Testis (tissue), 3 donors: ENCODE measurements around the gene BTBD2. TPM values are rescaled to one million over a fixed set of nuclear protein-coding genes. Genes with fewer than 3 reads are reported as not detected.
A peak's percentile ranks its signal among the peaks of the same experiment; 100 is the strongest.

Experiments used
- DNase-seq: peaks from one replicate; pipeline ENCODE4 v3.0.0-alpha.2; 2019
- H3K27ac ChIP-seq, 2 donors: fragments of 200-600 bp; sonication (generic); one replicate each; pipeline ENCODE4 v1.5.1; 2019
- H3K27me3 ChIP-seq: fragments of 200-600 bp; sonication (generic); one replicate; pipeline ENCODE4 v1.5.1; 2019
- H3K36me3 ChIP-seq: fragments of 200-600 bp; sonication (generic); one replicate; pipeline ENCODE4 v1.5.1; 2017; ENCODE audit warnings: low read depth; ENCODE audit errors: missing control alignments
- H3K4me1 ChIP-seq: fragments of 200-600 bp; sonication (generic); one replicate; pipeline ENCODE4 v1.5.1; 2019
- H3K4me3 ChIP-seq, 2 donors: fragments of 200-600 bp; sonication (generic); one replicate each; pipeline ENCODE4 v1.5.1; 2017 to 2019
- H3K9me3 ChIP-seq: fragments of 200-600 bp; sonication (generic); one replicate; pipeline ENCODE4 v1.5.1; 2017
- POLR2A ChIP-seq: fragments of 450-650 bp; IDR thresholded peaks from one replicate; pipeline ENCODE4 v1.6.1; 2017; ENCODE audit warnings: antibody characterized with exemption, mild to moderate bottlenecking, moderate library complexity
- WGBS, 2 donors: methylation state at CpG; one replicate each; pipeline ENCODE4 v1.1.5; 2018; 5-methylcytosine and 5-hydroxymethylcytosine counted together
- intact Hi-C: fragments of 100-400 bp; cut with DNase I; formaldehyde crosslinking; loops from one replicate; pipeline ENCODE4 v1.15.1; 2023; ENCODE audit warnings: low total_unique reads
- polyA plus RNA-seq: library from polyadenylated mRNA; stranded (reverse); fragments of 350-450 nt; fragmentation: Illumina TruSeq; extraction: RNeasy Lipid Tissue Mini Kit (QIAGEN cat#74804); gene quantifications from one replicate; pipeline ENCODE4 v1.2.3, GENCODE V29; 2014; ENCODE audit warnings: low read depth, low replicate concordance; ENCODE audit not compliant: insufficient read depth
- total RNA-seq, 2 donors: library from RNA; depleted of rRNA; stranded (reverse); fragments of >200 nt; gene quantifications; one replicate each; pipeline ENCODE4 v1.2.3, GENCODE V29; 2016
- TF ChIP-seq, protein P1 (sequence below), 3 experiments: fragments of 450-650 bp in 2 of 3; fragments of 200-600 bp in 1 of 3; sonication (generic) in 1 of 3; IDR thresholded peaks; one replicate each; pipeline ENCODE4 v1.5.1; 2016 to 2019; ENCODE audit warnings: antibody characterized with exemption in 3 of 3, mild to moderate bottlenecking in 2 of 3, moderate library complexity in 1 of 3

The BTBD2 gene
- total and polyA plus RNA-seq, 3 donors from 2014 or later = 43.2 to 117 (median 61.1) TPM

DNA sequence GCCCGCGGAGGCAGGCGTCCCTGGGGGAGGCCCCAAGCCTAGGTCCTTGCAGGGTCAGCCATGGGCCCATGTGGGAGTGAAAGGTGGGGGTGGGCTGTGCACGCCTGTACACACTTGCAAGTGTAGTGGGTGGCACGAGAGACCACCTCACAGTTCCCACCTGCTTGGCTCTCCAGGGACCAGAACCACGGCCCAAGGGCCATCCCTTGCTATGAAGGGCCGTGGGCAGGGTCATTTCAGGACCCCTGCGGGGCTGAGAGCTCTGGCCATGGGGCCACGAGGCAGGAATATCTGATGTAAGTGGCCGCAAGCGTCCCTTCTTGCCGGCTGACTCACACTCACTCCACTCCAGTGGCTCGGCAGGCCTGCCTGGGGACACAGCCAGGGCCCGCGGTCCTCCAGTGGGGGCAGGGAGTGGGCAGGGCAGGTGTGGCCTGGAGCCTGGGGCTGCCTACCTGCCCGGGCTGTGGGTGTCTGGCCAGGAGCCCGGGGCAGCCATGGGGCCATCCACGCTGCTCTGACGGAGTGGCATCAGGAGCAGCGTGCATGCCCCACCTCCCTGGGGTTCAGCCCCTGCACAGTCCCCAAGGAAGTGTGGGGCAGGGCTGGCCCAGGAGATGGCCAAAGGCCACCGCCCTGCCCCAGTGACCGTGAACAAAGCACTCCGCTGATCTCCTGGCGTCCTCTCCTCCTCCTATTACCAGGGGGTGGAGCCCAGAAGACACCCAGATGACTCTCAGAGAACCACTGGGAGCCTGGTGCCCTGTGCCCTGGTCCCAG lies 44.1 kb upstream of the BTBD2 start:
- TF ChIP-seq, protein P1, sequence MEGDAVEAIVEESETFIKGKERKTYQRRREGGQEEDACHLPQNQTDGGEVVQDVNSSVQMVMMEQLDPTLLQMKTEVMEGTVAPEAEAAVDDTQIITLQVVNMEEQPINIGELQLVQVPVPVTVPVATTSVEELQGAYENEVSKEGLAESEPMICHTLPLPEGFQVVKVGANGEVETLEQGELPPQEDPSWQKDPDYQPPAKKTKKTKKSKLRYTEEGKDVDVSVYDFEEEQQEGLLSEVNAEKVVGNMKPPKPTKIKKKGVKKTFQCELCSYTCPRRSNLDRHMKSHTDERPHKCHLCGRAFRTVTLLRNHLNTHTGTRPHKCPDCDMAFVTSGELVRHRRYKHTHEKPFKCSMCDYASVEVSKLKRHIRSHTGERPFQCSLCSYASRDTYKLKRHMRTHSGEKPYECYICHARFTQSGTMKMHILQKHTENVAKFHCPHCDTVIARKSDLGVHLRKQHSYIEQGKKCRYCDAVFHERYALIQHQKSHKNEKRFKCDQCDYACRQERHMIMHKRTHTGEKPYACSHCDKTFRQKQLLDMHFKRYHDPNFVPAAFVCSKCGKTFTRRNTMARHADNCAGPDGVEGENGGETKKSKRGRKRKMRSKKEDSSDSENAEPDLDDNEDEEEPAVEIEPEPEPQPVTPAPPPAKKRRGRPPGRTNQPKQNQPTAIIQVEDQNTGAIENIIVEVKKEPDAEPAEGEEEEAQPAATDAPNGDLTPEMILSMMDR (IDR thresholded peaks at IDR 0.05) = no peak
- TF ChIP-seq POLR2A = no peak
- intact Hi-C loops = no loop called here
- peak overlapping the region; percentile 96 to 100 for H3K27ac ChIP-seq

DNA sequence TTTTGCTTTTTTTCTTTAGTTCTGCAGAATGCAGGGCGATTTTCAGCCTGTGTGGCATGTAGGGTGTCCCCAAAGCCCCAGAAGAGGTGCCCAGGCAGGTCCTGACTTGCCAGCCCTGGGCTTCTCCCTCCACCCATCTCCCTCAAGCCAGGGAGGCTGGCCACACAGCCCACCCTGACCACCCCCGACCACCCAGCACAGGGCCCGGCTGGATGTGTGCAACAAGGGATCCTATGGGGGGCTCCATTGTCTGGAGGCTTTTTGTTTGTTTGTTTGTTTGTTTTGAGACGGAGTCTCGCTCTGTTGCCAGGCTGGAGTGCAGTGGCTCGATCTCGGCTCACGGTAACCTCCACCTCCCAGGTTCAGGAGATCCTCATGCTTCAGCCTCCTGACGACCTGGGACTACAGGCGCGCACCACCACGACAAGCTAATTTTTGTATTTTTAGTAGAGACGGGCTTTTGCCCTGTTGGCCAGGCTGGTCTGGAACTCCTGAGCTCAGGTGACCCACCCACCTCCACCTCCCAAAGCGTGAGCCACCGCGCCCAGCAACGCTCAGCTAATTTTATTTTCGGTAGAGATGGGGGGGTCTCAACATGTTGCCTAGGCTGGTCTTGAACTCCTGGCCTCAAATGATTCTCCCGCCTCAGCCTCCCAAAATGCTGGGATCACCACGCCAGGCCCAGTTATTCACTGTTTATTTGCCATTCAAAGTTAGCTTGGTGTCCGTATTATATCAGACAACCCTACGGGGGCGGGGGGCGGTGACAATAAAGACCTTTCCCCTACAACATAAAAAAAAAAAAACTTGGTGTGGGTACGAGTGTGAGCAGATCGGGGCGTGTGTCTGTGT lies 43.3 kb upstream of the BTBD2 start:
- TF ChIP-seq, protein P1 (IDR thresholded peaks at IDR 0.05) = no peak
- intact Hi-C loops = no loop called here
- Histone ChIP-seq H3K9me3 (no peaks in the 10 kb centered on the region), H3K4me1 (peaks cover 43% of the 10 kb centered on the region), H3K27me3 (no peaks in the 10 kb centered on the region), H3K36me3 (no peaks in the 10 kb centered on the region), H3K27ac (peak overlapping the region; percentile 96 to 100), H3K4me3 (no peak overlapping the region)
- 91 to 93% methylated on average over 26 to 27 of the region's 27 CpGs for WGBS, 2 donors
- DNase-seq = no peak

More for the DNA sequence above, 44.1 kb upstream of the BTBD2 start:
- peak; percentile 81 for DNase-seq
- Histone ChIP-seq H3K36me3 (no peaks in the 10 kb centered on the region), H3K27me3 (no peaks in the 10 kb centered on the region), H3K9me3 (no peaks in the 10 kb centered on the region), H3K4me1 (peaks cover 49% of the 10 kb centered on the region), H3K4me3 (no peak overlapping the region)
- 51 to 62% methylated on average over 7 to 24 of the region's 24 CpGs for WGBS, 2 donors

DNA sequence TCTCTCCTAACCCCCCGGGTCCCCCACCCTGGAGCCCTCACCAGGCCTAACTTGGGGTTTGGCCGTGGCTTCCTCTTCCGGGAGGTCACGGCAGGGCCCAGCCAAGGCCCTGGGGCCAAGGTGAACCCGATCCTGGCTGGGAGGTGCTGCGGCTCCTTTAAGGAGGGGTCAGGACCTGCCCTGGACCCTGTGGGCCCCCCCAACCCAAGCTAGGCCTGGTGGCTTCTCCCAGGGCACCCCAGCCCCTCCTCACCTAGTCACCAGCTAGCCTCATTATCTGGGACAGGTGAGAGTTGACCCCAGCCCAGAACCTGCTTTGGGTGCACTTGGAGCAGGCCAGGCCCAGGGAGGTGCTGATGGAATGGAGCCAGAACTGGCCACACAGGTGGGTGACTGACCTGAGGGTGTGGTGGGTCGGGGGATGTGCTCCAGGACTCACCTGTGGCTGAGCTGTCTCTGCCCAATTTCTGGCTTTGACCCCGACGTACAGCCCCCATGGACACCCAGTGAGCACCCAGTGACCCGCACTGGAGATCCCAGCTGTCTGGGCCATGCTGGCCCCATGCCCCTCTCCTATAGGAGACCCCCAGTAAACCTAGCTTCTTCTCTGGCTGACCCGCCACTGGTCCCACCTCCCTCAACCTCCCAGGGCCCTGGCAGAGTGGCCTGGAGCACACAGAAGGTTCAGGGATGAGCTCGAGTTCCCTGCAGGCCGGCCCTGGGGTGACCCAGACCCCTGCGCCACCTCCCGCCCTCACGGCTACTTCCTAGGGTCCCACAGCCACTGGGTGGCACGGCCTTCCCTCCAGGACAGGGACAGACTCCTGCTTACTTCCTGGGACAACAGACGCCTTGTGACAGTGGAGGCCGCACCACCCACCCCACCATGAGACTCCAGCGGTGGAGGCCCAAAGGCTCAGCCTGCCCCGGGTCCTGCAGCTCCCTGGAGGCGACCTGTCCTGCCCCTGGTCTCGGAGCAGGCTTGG lies 42.3 kb upstream of the BTBD2 start:
- no peak for DNase-seq
- intact Hi-C loops = no loop called here
- no peak for TF ChIP-seq POLR2A
- Histone ChIP-seq H3K9me3 (no peaks in the 10 kb centered on the region), H3K4me1 (peaks cover 42% of the 10 kb centered on the region), H3K4me3 (no peak overlapping the region), H3K27me3 (no peaks in the 10 kb centered on the region), H3K36me3 (no peaks in the 10 kb centered on the region), H3K27ac (peak overlapping the region; percentile 94 to 100)
- 63 to 89% methylated on average over 1 to 23 of the region's 23 CpGs for WGBS, 2 donors

DNA sequence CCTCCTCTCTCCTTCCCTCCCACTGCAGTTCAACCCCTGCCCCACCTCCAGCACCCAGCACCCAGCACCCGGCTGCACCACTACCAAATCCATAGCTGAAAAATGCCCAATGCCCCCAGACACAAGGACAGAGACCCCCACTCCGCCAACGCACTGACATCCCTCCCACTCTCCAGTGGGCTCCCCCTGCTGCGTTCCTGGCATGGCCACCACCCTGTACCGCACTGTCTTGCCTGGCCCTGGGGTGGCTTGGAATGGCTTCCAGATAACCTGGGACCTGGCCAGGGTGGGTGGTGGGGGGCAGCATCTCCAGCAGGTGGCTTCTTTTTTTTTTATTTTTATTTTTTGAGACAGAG lies 41.3 kb upstream of the BTBD2 start:
- DNase-seq = no peak
- 49 to 57% methylated on average over 5 of the region's 5 CpGs for WGBS, 2 donors
- Histone ChIP-seq H3K9me3 (no peaks in the 10 kb centered on the region), H3K4me3 (no peak overlapping the region), H3K36me3 (no peaks in the 10 kb centered on the region), H3K27ac (peak overlapping the region; percentile 86 to 94), H3K4me1 (peaks cover 39% of the 10 kb centered on the region), H3K27me3 (no peaks in the 10 kb centered on the region)
- intact Hi-C loops = no loop called here
- TF ChIP-seq POLR2A = no peak
- TF ChIP-seq, protein P1 (IDR thresholded peaks at IDR 0.05) = no peak
